Keratinocyte (primary cell): ENCODE results near the gene RBFOX2. TPM values are rescaled to one million over a fixed set of nuclear protein-coding genes. Genes with fewer than 3 reads are reported as not detected.

Experiments used
- DNase-seq: peaks from one replicate; pipeline ENCODE4 v3.0.0-alpha.2; 2011; ENCODE audit warnings: low read depth, missing footprints, low spot score
- FAIRE-seq: peaks from 2 replicates; lab custom pipeline; 2011; peaks lifted over from hg19 to GRCh38; lab: Jason Lieb, UNC
- H2AFZ ChIP-seq: 2 replicates; pipeline ENCODE4 v1.6.0; 2012; ENCODE audit warnings: low read length, control low read depth, inconsistent platforms; ENCODE audit not compliant: control insufficient read depth
- H3K27ac ChIP-seq: 2 replicates; pipeline ENCODE4 v1.5.1; 2011; ENCODE audit warnings: low read length; ENCODE audit not compliant: control insufficient read depth, insufficient read depth
- H3K27me3 ChIP-seq: 3 replicates; pipeline ENCODE4 v1.6.0; 2011; ENCODE audit warnings: low read length; ENCODE audit not compliant: control insufficient read depth, insufficient read depth; ENCODE audit errors: extremely low read depth
- H3K36me3 ChIP-seq, 2 experiments: 2 replicates in 1 of 2; 3 replicates in 1 of 2; pipeline ENCODE4 v1.5.1; 2011; ENCODE audit warnings: low read length in 2 of 2, mild to moderate bottlenecking in 1 of 2; ENCODE audit not compliant: control insufficient read depth in 2 of 2, insufficient read depth in 2 of 2; ENCODE audit errors: extremely low read depth in 1 of 2
- H3K4me1 ChIP-seq: 3 replicates; pipeline ENCODE4 v1.5.1; 2011; ENCODE audit warnings: low read length; ENCODE audit not compliant: control insufficient read depth, insufficient read depth; ENCODE audit errors: extremely low read depth
- H3K4me2 ChIP-seq: 3 replicates; pipeline ENCODE4 v1.6.0; 2011; ENCODE audit warnings: low read depth, low read length; ENCODE audit not compliant: control insufficient read depth, insufficient read depth; ENCODE audit errors: extremely low read depth
- H3K4me3 ChIP-seq, 3 experiments: fragments of 200-600 bp in 1 of 3; sonication (generic) in 1 of 3; 2 replicates in 2 of 3; 3 replicates in 1 of 3; pipeline ENCODE4 v1.5.1; 2011 to 2016; ENCODE audit warnings: low read length in 3 of 3, mild to moderate bottlenecking in 3 of 3, control low read depth in 2 of 3, inconsistent platforms in 1 of 3, low read depth in 1 of 3, mixed read lengths in 1 of 3, mixed run types in 1 of 3, moderate library complexity in 1 of 3; ENCODE audit not compliant: control insufficient read depth in 2 of 3, insufficient read depth in 2 of 3; ENCODE audit errors: extremely low read depth in 1 of 3
- H3K79me2 ChIP-seq: 2 replicates; pipeline ENCODE4 v1.6.0; 2012; ENCODE audit warnings: low read length; ENCODE audit not compliant: control insufficient read depth, insufficient read depth
- H3K9ac ChIP-seq: 3 replicates; pipeline ENCODE4 v1.6.0; 2011; ENCODE audit warnings: low read length; ENCODE audit not compliant: control insufficient read depth, insufficient read depth; ENCODE audit errors: extremely low read depth
- H3K9me1 ChIP-seq: 3 replicates; pipeline ENCODE4 v1.6.0; 2011; ENCODE audit warnings: low read length; ENCODE audit not compliant: control insufficient read depth, insufficient read depth; ENCODE audit errors: extremely low read depth
- H3K9me3 ChIP-seq: 2 replicates; pipeline ENCODE4 v1.5.1; 2012; ENCODE audit warnings: low read depth, low read length; ENCODE audit not compliant: control insufficient read depth
- H4K20me1 ChIP-seq: 3 replicates; pipeline ENCODE4 v1.6.0; 2011; ENCODE audit warnings: low read length; ENCODE audit not compliant: control insufficient read depth, insufficient read depth; ENCODE audit errors: extremely low read depth
- CTCF ChIP-seq, 3 experiments: IDR thresholded peaks in 1 of 3; conservative IDR thresholded peaks in 1 of 3; optimal IDR thresholded peaks in 1 of 3; 2 replicates in 2 of 3; 3 replicates in 1 of 3; pipeline versions ENCODE3 to v1.5.1; 2011; ENCODE audit warnings: low read length in 3 of 3, mild to moderate bottlenecking in 3 of 3, moderate library complexity in 2 of 3, control low read depth in 1 of 3, inconsistent platforms in 1 of 3; ENCODE audit not compliant: insufficient read depth in 2 of 3; ENCODE audit errors: extremely low read depth in 1 of 3
- EZH2 ChIP-seq: IDR thresholded peaks from one replicate; pipeline ENCODE4 v1.6.1; 2012; ENCODE audit warnings: inconsistent platforms, mild to moderate bottlenecking, low read length, moderate library complexity
- dilution Hi-C: fragments of 300-500 bp; cut with MboI; formaldehyde crosslinking; loops from one replicate; pipeline ENCODE4 v1.7.0; 2020; ENCODE audit warnings: low sequenced_read_pairs; ENCODE audit not compliant: extremely low pct_ligation_motif_present
- polyA plus RNA-seq, 5 experiments: library from polyadenylated mRNA; depleted of rRNA in 3 of 5; stranded (reverse) in 3 of 5; stranded (forward) in 1 of 5; unstranded in 1 of 5; fragments of >200 nt; gene quantifications; 1 replicate in 1 of 5; 2 replicates in 3 of 5; 3 replicates in 1 of 5; pipeline versions ENCODE4 v1.2.1 to v1.2.3, GENCODE V29; 2011 to 2012; ENCODE audit warnings: missing spikeins in 2 of 5, low read depth in 1 of 5, low replicate concordance in 1 of 5

Gene RBFOX2
- polyA plus RNA-seq, 1 donor (not counting 4 experiments of a cell fraction or from before 2014, with no cell fraction given): 118 TPM

- Histone ChIP-seq H3K79me2 (peaks cover 44% of the 10 kb centered on the region), H3K4me2 (peak overlapping the region; percentile 33), H3K27ac (no peak overlapping the region)
Observed at GRCh38 chr22:35882211-35883030, 146.2 kb downstream of the RBFOX2 start.

GRCh38 chr22:35879351-35879750 is 149.3 kb downstream of the RBFOX2 start:
- peaks cover 14% of the 10 kb centered on the region for H3K4me1 ChIP-seq
- peaks cover 35% of the 10 kb centered on the region for H3K79me2 ChIP-seq
- H3K9ac ChIP-seq: no peak overlapping the region
- no peak overlapping the region for H3K4me3 ChIP-seq
- H4K20me1 ChIP-seq: no peaks in the 10 kb centered on the region
- H3K27me3 ChIP-seq: no peaks in the 10 kb centered on the region
- dilution Hi-C loops: no loop called here
- no peak overlapping the region for H2AFZ ChIP-seq
- no peak overlapping the region for H3K27ac ChIP-seq
- H3K4me2 ChIP-seq: no peak overlapping the region
- H3K9me3 ChIP-seq: no peaks in the 10 kb centered on the region
- FAIRE-seq: no peak
- no peak for TF ChIP-seq EZH2
- TF ChIP-seq CTCF (optimal IDR thresholded peaks at IDR 0.05 in 1 of 3, IDR thresholded peaks at IDR 0.05 in 1 of 3, conservative IDR thresholded peaks at IDR 0.05 in 1 of 3; ENCODE audit: extremely low read depth in 1 of 3, insufficient read depth in 2 of 3, low read length in 3 of 3): no peak
- DNase-seq: no peak
- no peaks in the 10 kb centered on the region for H3K36me3 ChIP-seq
- no peaks in the 10 kb centered on the region for H3K9me1 ChIP-seq

More at GRCh38 chr22:35882211-35883030, 146.2 kb downstream of the RBFOX2 start:
- no peak for FAIRE-seq
- Histone ChIP-seq H3K27me3 (no peaks in the 10 kb centered on the region), H3K9me3 (no peaks in the 10 kb centered on the region), H3K36me3 (no peaks in the 10 kb centered on the region), H4K20me1 (no peaks in the 10 kb centered on the region), H2AFZ (no peak overlapping the region), H3K4me3 (no peak overlapping the region), H3K9me1 (no peaks in the 10 kb centered on the region), H3K9ac (no peak overlapping the region), H3K4me1 (peaks cover 14% of the 10 kb centered on the region)
- dilution Hi-C loops: no loop called here
- DNase-seq: no peak
- TF ChIP-seq EZH2 (no peak), CTCF (optimal IDR thresholded peaks at IDR 0.05 in 1 of 3, IDR thresholded peaks at IDR 0.05 in 1 of 3, conservative IDR thresholded peaks at IDR 0.05 in 1 of 3; ENCODE audit: extremely low read depth in 1 of 3, insufficient read depth in 2 of 3, low read length in 3 of 3) (no peak)
